HFFc6 (cell line): ENCODE measurements around the gene C10orf53. TPM values are rescaled to one million over a fixed set of nuclear protein-coding genes. Genes with fewer than 3 reads are reported as not detected.

Experiments
- DNase-seq: peaks from one replicate; pipeline ENCODE4 v3.0.0-alpha.2; 2018
- H3K27ac Mint-ChIP-seq: 2 replicates; pipeline ENCODE4 v1.8.0; 2020; ENCODE audit warnings: mild to moderate bottlenecking, mixed read lengths
- H3K27me3 Mint-ChIP-seq: 2 replicates; pipeline ENCODE4 v1.8.0; 2021; ENCODE audit warnings: mild to moderate bottlenecking, moderate library complexity, mixed read lengths; ENCODE audit not compliant: insufficient read depth
- H3K36me3 Mint-ChIP-seq: 2 replicates; pipeline ENCODE4 v1.8.0; 2021; ENCODE audit warnings: low read depth, mixed read lengths
- H3K4me1 Mint-ChIP-seq: 2 replicates; pipeline ENCODE4 v1.8.0; 2020; ENCODE audit warnings: low read depth, mixed read lengths
- H3K4me3 Mint-ChIP-seq: 2 replicates; pipeline ENCODE4 v1.8.0; 2020; ENCODE audit warnings: mild to moderate bottlenecking, moderate library complexity, mixed read lengths
- H3K9me3 Mint-ChIP-seq: 2 replicates; pipeline ENCODE4 v1.8.0; 2020; ENCODE audit warnings: mild to moderate bottlenecking, mixed read lengths
- CTCF ChIP-seq: fragments of 200-600 bp; sonication (generic); IDR thresholded peaks from 2 replicates; pipeline ENCODE4 v1.5.0; 2021; ENCODE audit warnings: antibody characterized with exemption, mild to moderate bottlenecking
- total RNA-seq, 6 experiments: library from RNA; stranded (reverse); fragmentation: NEBNext Ultra II Directional; extraction: Animal tissue kit (Norgen Biotek cat#: 25700); gene quantifications; 2 replicates in 1 of 6; 3 replicates in 5 of 6; pipeline ENCODE4 v1.2.3, GENCODE V29; 2021

Gene C10orf53
- total RNA-seq, 6 experiments from 2014 or later: not detected

- Mint-ChIP-seq H3K9me3 (no peaks in the 10 kb centered on the region), H3K4me1 (no peaks in the 10 kb centered on the region; the same call in 1 of the 2 replicates), H3K27ac (no peak overlapping the region), H3K36me3 (no peaks in the 10 kb centered on the region), H3K4me3 (no peak overlapping the region), H3K27me3 (peaks cover 35% of the 10 kb centered on the region)
- no peak for TF ChIP-seq CTCF
- no peak for DNase-seq
Observed at GRCh38 chr10:49737474-49738201, 58.2 kb downstream of the C10orf53 start.

GRCh38 chr10:49738616-49739360, 59.3 kb downstream of the C10orf53 start:
- H3K9me3 Mint-ChIP-seq: no peaks in the 10 kb centered on the region
- peaks cover 33% of the 10 kb centered on the region for H3K27me3 Mint-ChIP-seq
- no peak for TF ChIP-seq CTCF
- no peaks in the 10 kb centered on the region; the same call in 1 of the 2 replicates for H3K4me1 Mint-ChIP-seq
- H3K4me3 Mint-ChIP-seq: no peak overlapping the region
- no peaks in the 10 kb centered on the region for H3K36me3 Mint-ChIP-seq
- no peak overlapping the region for H3K27ac Mint-ChIP-seq
- no peak for DNase-seq

- Mint-ChIP-seq H3K27me3 (peaks cover 27% of the 10 kb centered on the region), H3K36me3 (no peaks in the 10 kb centered on the region), H3K27ac (no peak overlapping the region), H3K9me3 (no peaks in the 10 kb centered on the region), H3K4me3 (no peak overlapping the region), H3K4me1 (no peaks in the 10 kb centered on the region; the same call in 1 of the 2 replicates)
- TF ChIP-seq CTCF: no peak
- no peak for DNase-seq
Observed at GRCh38 chr10:49739426-49739825, 60.0 kb downstream of the C10orf53 start.

- Mint-ChIP-seq H3K9me3 (no peaks in the 10 kb centered on the region), H3K4me1 (no peaks in the 10 kb centered on the region), H3K27me3 (peaks cover 21% of the 10 kb centered on the region), H3K36me3 (no peaks in the 10 kb centered on the region), H3K4me3 (no peak overlapping the region), H3K27ac (no peak overlapping the region)
- TF ChIP-seq CTCF: no peak
- no peak for DNase-seq
Observed at GRCh38 chr10:49740346-49741107, 61.1 kb downstream of the C10orf53 start.

GRCh38 chr10:49741108-49741995, 61.9 kb downstream of the C10orf53 start:
- no peak for DNase-seq
- Mint-ChIP-seq H3K36me3 (no peaks in the 10 kb centered on the region), H3K27me3 (peaks cover 16% of the 10 kb centered on the region), H3K27ac (no peak overlapping the region), H3K4me1 (no peaks in the 10 kb centered on the region), H3K4me3 (no peak overlapping the region), H3K9me3 (no peaks in the 10 kb centered on the region)
- TF ChIP-seq CTCF: no peak
